VCaP (cell line): ENCODE measurements around the gene CACNB2.

Experiments
- H3K27ac ChIP-seq: fragments of 450-650 bp; 2 replicates; pipeline ENCODE4 v1.5.1; 2017
- TF ChIP-seq, protein P1 (sequence below): fragments of 450-650 bp; conservative IDR thresholded peaks from 2 replicates; pipeline ENCODE4 v1.5.1; 2017; ENCODE audit warnings: mild to moderate bottlenecking, moderate library complexity

Gene CACNB2

DNA sequence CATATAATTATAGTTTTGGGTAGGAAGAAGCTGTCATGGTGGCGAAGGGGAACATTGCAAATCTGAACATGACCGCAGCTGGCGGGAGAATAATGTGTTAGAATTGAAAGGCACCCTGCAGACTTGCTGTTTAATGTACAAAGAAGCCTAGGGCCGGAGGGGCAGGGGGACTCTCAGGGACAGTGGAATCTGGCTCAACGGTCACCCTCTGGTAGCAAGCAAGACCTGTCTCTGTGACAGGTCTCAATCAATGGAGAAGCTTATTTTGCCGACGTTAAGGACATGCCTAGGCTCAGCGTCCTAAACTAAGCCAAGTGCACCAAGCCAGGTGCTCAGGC is 333.9 kb downstream of the CACNB2 start:
- TF ChIP-seq, protein P1, sequence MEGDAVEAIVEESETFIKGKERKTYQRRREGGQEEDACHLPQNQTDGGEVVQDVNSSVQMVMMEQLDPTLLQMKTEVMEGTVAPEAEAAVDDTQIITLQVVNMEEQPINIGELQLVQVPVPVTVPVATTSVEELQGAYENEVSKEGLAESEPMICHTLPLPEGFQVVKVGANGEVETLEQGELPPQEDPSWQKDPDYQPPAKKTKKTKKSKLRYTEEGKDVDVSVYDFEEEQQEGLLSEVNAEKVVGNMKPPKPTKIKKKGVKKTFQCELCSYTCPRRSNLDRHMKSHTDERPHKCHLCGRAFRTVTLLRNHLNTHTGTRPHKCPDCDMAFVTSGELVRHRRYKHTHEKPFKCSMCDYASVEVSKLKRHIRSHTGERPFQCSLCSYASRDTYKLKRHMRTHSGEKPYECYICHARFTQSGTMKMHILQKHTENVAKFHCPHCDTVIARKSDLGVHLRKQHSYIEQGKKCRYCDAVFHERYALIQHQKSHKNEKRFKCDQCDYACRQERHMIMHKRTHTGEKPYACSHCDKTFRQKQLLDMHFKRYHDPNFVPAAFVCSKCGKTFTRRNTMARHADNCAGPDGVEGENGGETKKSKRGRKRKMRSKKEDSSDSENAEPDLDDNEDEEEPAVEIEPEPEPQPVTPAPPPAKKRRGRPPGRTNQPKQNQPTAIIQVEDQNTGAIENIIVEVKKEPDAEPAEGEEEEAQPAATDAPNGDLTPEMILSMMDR, result no peak
- no peak overlapping the region for H3K27ac ChIP-seq

DNA sequence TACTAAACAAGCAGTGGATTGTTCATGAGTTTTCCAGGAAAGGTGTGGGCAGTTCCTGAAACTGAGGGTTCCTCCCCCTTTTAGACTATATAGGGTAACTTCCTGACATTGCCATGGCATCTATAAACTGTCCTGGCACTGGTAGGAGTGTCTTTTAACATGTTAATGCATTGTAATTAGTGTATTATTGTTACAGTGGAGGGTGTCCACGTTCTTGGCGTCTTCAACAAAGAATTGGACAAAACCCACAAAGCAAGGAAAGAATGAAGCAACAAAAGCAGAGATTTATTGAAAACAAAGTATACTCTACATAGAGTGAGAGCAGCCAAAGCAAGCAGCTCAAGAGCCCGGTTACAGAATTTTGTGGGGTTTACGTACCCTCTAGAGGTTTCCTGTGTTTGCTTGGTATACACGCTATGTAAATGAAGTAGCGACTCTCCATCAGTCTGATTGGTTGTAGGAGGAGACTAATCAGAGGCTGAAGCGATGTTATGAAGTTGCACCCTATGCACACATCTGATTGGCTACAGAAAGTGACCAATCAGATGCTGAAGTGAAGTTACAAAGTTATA is 335.9 kb downstream of the CACNB2 start:
- TF ChIP-seq, protein P1, result no peak
- no peak overlapping the region for H3K27ac ChIP-seq

DNA sequence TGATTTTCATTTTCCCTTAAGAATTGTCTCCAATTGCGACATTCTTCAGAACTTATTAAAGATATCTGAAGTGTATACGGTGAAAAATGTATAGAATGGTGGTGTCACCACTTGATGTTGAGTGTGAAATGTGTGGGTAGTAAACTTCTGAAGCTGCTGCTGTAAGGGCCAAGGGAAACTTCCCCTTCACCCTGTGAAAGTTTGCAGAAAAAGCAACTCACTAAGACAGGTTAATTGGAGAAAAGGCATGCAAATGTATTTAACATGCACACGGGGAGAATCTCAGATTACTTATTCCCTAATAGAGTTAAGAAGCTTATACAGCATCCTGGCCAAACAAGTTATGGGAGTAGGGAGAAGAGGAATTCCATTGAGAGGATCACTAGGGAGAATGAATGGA is 338.1 kb downstream of the CACNB2 start:
- no peak overlapping the region for H3K27ac ChIP-seq
- TF ChIP-seq, protein P1, result no peak

DNA sequence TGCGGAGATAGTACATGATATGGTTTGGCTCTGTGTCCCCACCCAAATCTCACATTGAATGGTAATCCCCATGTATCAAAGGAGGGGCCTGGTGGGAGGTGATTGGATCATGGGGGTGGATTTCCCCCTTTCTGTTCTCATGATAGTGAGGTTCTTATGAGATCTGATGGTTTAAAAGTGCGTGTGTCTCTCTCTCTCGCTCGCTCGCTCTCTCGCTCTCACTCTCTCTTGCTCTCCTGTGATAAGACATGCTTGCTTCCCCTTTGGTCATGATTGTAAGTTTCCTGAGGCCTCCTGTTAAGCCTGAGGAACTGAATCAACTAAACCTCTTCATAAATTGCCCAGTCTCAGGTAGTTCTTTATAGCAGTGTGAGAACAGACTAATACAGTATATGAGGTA is 339.3 kb downstream of the CACNB2 start:
- TF ChIP-seq, protein P1, result no peak
- no peak overlapping the region for H3K27ac ChIP-seq

DNA sequence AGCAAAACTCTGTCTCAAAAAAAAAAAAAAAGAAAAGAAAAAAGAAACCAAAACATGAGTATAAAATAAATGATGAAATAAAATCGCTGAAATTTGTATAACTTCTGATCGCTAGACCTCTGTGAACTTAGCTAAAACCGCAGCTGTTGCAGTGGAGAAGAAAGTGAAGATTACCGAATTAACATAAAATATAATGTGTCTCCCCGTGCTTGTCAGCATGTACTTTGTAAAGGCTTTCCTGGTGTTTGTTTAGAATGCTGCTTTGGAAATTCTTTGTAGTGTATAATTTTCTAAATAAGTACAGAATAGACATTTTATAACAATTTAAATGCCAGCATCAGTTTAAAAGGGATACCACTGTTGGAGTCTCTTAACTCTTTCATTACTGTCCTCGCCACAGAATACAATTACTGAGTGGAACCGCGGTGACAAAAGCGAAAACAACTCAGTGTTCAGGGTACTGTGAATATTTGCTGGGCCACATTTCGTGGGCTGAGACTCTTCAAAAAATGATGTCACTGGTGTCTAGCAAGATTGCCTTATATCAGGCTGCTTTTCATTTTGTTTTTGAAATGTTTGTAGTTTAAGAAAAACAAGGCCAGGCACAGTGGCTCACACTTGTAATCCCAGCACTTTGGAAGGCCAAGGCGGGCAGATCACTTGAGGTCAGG is 343.4 kb downstream of the CACNB2 start:
- TF ChIP-seq, protein P1, result no peak
- no peak overlapping the region for H3K27ac ChIP-seq

DNA sequence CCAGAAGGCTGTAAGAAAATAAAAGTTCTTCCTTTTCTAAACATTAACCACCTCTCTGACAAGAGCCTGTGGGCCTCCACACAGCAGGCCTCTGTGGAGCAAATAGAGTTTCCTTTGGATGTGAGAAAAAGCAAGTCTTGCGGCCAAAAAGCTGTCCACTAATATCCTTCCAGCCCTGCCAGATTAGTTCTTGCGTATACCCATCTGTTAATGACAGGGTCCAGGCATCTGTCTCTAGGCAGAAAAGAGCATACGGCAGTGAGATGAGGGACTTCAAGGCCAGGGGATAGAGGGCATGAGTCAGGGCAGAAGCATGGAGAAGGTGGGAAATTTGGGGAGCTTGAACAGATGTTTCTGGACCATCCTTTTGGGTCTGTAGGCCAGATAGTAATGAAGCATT is 346.2 kb downstream of the CACNB2 start:
- TF ChIP-seq, protein P1, result no peak
- no peak overlapping the region for H3K27ac ChIP-seq

DNA sequence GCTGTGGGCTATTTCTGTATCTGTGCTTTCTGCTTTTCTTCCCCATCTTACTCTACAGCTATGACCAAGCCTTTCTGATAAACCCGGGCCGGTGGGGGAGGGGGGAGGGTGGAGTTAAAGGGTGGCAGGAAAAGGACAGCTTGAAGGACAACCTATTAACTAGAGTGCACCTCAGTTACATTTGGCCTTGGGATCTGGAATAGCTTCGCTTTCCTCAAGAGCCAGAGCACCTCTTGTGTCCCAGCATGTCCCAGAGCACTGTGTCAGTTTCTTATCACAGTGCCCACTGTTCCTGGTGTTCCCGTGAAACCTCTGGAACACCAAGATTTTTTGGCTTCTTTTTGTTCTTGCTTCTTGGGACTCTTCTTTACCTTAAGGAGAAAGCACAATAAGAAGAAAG is 350.5 kb downstream of the CACNB2 start:
- H3K27ac ChIP-seq, result no peak overlapping the region
- TF ChIP-seq, protein P1, result no peak
